A549 (cell line): ENCODE measurements around the gene PRKAG2.

Experiments used
- CEBPB ChIP-seq, 2 experiments: fragments of >200 bp in 1 of 2; sonication (Bioruptor Twin) in 1 of 2; formaldehyde crosslinking in 1 of 2; IDR thresholded peaks; 2 replicates each; pipeline ENCODE4 v1.6.1; 2012 to 2016
- EP300 ChIP-seq, 2 experiments: fragments of >200 bp; sonication (Bioruptor Twin); formaldehyde crosslinking; IDR thresholded peaks; 2 replicates in 1 of 2; 3 replicates in 1 of 2; pipeline ENCODE4 v1.6.1; 2016 to 2017
- JUNB ChIP-seq: fragments of >200 bp; sonication (Bioruptor Twin); formaldehyde crosslinking; IDR thresholded peaks from 2 replicates; pipeline ENCODE4 v1.6.1; 2016
- KDM1A ChIP-seq: fragments of 200-600 bp; sonication (generic); IDR thresholded peaks from 2 replicates; pipeline ENCODE4 v1.6.1; 2016; ENCODE audit warnings: low read depth, mild to moderate bottlenecking
- POLR2A ChIP-seq: IDR thresholded peaks from 2 replicates; pipeline ENCODE4 v1.6.1; 2012; ENCODE audit warnings: mild to moderate bottlenecking, low read length
- SREBF2 ChIP-seq: fragments of 450-650 bp; IDR thresholded peaks from 2 replicates; pipeline ENCODE4 v1.6.1; 2014; ENCODE audit warnings: mild to moderate bottlenecking, moderate library complexity
- TF ChIP-seq, protein P1 (sequence below): IDR thresholded peaks from 2 replicates; pipeline ENCODE4 v1.6.1; 2012
- TF ChIP-seq, protein P2 (sequence below): fragments of >200 bp; sonication (Bioruptor Twin); formaldehyde crosslinking; IDR thresholded peaks from 3 replicates; pipeline ENCODE4 v1.5.1; 2016

DNA sequence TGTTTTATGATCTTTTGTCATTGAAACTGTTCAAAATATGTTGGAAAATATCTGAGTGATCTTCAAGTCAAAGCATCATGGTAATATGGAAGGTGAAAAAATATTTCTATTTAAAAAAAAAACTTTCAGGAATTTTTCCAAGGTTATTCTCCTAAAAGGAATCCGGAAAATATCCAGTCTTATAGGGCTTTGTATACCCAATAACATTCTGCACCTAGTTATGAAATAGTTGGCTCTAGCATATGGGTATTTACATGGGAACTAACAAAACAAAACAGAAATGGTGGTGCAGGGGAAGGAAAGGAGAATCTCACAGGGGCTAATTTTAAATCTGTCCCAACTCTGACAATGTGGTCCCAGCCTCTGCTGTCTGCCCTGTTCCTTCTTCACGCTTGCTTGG, 190.1 kb downstream of the PRKAG2 start:
- TF ChIP-seq POLR2A: no peak
- no peak for TF ChIP-seq CEBPB (IDR thresholded peaks at IDR 0.05)
- TF ChIP-seq, protein P1, sequence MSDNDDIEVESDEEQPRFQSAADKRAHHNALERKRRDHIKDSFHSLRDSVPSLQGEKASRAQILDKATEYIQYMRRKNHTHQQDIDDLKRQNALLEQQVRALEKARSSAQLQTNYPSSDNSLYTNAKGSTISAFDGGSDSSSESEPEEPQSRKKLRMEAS: no peak
- no peak for TF ChIP-seq EP300 (IDR thresholded peaks at IDR 0.05)
- TF ChIP-seq, protein P2, sequence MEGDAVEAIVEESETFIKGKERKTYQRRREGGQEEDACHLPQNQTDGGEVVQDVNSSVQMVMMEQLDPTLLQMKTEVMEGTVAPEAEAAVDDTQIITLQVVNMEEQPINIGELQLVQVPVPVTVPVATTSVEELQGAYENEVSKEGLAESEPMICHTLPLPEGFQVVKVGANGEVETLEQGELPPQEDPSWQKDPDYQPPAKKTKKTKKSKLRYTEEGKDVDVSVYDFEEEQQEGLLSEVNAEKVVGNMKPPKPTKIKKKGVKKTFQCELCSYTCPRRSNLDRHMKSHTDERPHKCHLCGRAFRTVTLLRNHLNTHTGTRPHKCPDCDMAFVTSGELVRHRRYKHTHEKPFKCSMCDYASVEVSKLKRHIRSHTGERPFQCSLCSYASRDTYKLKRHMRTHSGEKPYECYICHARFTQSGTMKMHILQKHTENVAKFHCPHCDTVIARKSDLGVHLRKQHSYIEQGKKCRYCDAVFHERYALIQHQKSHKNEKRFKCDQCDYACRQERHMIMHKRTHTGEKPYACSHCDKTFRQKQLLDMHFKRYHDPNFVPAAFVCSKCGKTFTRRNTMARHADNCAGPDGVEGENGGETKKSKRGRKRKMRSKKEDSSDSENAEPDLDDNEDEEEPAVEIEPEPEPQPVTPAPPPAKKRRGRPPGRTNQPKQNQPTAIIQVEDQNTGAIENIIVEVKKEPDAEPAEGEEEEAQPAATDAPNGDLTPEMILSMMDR: no peak
- TF ChIP-seq KDM1A: no peak
- TF ChIP-seq JUNB: no peak
- TF ChIP-seq SREBF2: no peak
